ENCODE results near the gene UBE2J2.

The UBE2J2 gene

GRCh38 chr1:1215881-1216605, 57.6 kb downstream of the UBE2J2 start:
- Histone ChIP-seq H4K91ac (ENCODE audit: low read length) (no peak overlapping the region), H3K18ac (ENCODE audit: low read depth in 1 of 2, low read length in 2 of 2) (no peak overlapping the region), H2BK12ac (ENCODE audit: low read length in 2 of 2) (no peak overlapping the region), H2BK120ac (ENCODE audit: low read depth, low read length) (no peak overlapping the region), H2BK5ac (ENCODE audit: low read depth, low read length, poor library complexity, severe bottlenecking) (no peak overlapping the region), H3K9ac (ENCODE audit: low read length) (no peak overlapping the region), H3K9me3 (ENCODE audit: control insufficient read depth, low read length) (no peaks in the 10 kb centered on the region), H3K14ac (ENCODE audit: low read length in 2 of 2) (no peak overlapping the region), H3K4me3 (ENCODE audit: insufficient read depth in 1 of 2, low read depth in 1 of 2, low read length in 2 of 2) (no peak overlapping the region), H4K8ac (ENCODE audit: low read length) (no peak overlapping the region), H3K4ac (ENCODE audit: low read depth in 1 of 2, low read length in 2 of 2) (no peak overlapping the region), H3K23ac (ENCODE audit: low read length in 2 of 2) (no peak overlapping the region), H3K27ac (ENCODE audit: low read length, poor library complexity, severe bottlenecking) (no peak overlapping the region), H3K4me2 (ENCODE audit: low read length, poor library complexity, severe bottlenecking) (no peak overlapping the region), H3K27me3 (ENCODE audit: control insufficient read depth in 1 of 2, insufficient read depth in 1 of 2, low read length in 2 of 2) (no peaks in the 10 kb centered on the region), H3K79me1 (replicated peaks; ENCODE audit: low read length, poor library complexity, severe bottlenecking) (peaks cover 34% of the 10 kb centered on the region), H3K4me1 (ENCODE audit: control insufficient read depth, insufficient read depth, low read depth, low read length) (peaks cover 64% of the 10 kb centered on the region), H2BK15ac (ENCODE audit: low read depth, poor library complexity, severe bottlenecking) (no peak overlapping the region), H2AFZ (ENCODE audit: low read depth, low read length) (no peak overlapping the region), H2AK5ac (ENCODE audit: low read length, severe bottlenecking) (no peak overlapping the region), H3K36me3 (ENCODE audit: control insufficient read depth in 1 of 2, insufficient read depth in 2 of 2, low read depth in 1 of 2, low read length in 2 of 2) (peaks cover 40 to 66% of the 10 kb centered on the region in 2 experiments)
- DNase-seq: no peak
- WGBS: 96% methylated on average over 21 of the region's 21 CpGs

DNA sequence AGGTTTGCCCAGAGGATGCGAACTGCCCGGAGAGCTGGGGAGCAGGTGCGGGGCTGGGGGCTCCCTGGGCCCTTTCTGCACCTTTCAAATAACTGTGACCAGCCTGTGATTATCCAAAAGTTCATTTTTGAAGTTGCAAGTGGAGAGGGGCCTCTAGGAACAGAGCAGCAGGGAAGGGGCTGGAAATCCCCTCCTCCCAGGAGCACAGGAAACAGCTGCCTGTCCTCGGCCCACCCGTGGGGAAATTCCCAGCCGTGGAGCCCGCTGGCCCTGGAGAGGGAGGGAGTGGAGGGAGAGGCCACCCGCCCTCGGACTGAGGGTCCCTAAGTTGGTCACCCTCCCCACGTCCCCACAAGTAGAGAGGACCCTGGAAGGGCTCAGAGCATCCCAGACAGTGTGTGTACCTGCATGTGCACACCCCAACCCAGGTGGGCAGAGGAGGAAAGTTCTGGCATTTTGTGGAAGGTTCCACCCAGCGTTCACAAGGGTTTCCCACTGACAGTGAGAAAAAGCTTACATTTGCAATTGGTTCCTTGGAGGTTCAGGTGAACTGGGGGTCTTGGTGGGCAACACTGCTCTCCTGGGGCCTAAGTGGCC, 58.5 kb downstream of the UBE2J2 start:
- Histone ChIP-seq H3K4me2 (ENCODE audit: low read length, poor library complexity, severe bottlenecking) (no peak overlapping the region), H2BK120ac (ENCODE audit: low read depth, low read length) (no peak overlapping the region), H4K8ac (ENCODE audit: low read length) (no peak overlapping the region), H2BK12ac (ENCODE audit: low read length in 2 of 2) (no peak overlapping the region), H3K4me3 (ENCODE audit: insufficient read depth in 1 of 2, low read depth in 1 of 2, low read length in 2 of 2) (no peak overlapping the region), H3K79me1 (replicated peaks; ENCODE audit: low read length, poor library complexity, severe bottlenecking) (peaks cover 27% of the 10 kb centered on the region), H3K14ac (ENCODE audit: low read length in 2 of 2) (no peak overlapping the region), H3K27me3 (ENCODE audit: control insufficient read depth in 1 of 2, insufficient read depth in 1 of 2, low read length in 2 of 2) (peaks cover 0 to 2% of the 10 kb centered on the region in 2 experiments), H3K23ac (ENCODE audit: low read length in 2 of 2) (no peak overlapping the region), H3K9me3 (ENCODE audit: control insufficient read depth, low read length) (no peaks in the 10 kb centered on the region), H3K9ac (ENCODE audit: low read length) (no peak overlapping the region), H2AK5ac (ENCODE audit: low read length, severe bottlenecking) (peak overlapping the region; percentile 13), H3K4ac (ENCODE audit: low read depth in 1 of 2, low read length in 2 of 2) (no peak overlapping the region), H2BK15ac (ENCODE audit: low read depth, poor library complexity, severe bottlenecking) (no peak overlapping the region), H3K27ac (ENCODE audit: low read length, poor library complexity, severe bottlenecking) (no peak overlapping the region), H3K36me3 (ENCODE audit: control insufficient read depth in 1 of 2, insufficient read depth in 2 of 2, low read depth in 1 of 2, low read length in 2 of 2) (peaks cover 32 to 58% of the 10 kb centered on the region in 2 experiments), H4K91ac (ENCODE audit: low read length) (no peak overlapping the region), H3K18ac (ENCODE audit: low read depth in 1 of 2, low read length in 2 of 2) (no peak overlapping the region), H2BK5ac (ENCODE audit: low read depth, low read length, poor library complexity, severe bottlenecking) (no peak overlapping the region), H3K4me1 (ENCODE audit: control insufficient read depth, insufficient read depth, low read depth, low read length) (peaks cover 63% of the 10 kb centered on the region), H2AFZ (ENCODE audit: low read depth, low read length) (no peak overlapping the region)
- 59% methylated on average over 11 of the region's 11 CpGs for WGBS
- DNase-seq: peak; percentile 40

- no peak within 1 kb of the TSS for H4K8ac ChIP-seq (ENCODE audit: low read length)
- H3K36me3 ChIP-seq (ENCODE audit: control insufficient read depth in 1 of 2, insufficient read depth in 2 of 2, low read depth in 1 of 2, low read length in 2 of 2): peaks cover 29 to 42% of the 10 kb centered on the region in 2 experiments
- peaks cover 16% of the 10 kb centered on the region for H3K79me1 ChIP-seq (replicated peaks; ENCODE audit: low read length, poor library complexity, severe bottlenecking)
- no peak within 1 kb of the TSS for H3K4me3 ChIP-seq (ENCODE audit: insufficient read depth in 1 of 2, low read depth in 1 of 2, low read length in 2 of 2)
- DNase-seq: no peak
- no peak within 1 kb of the TSS for H2AFZ ChIP-seq (ENCODE audit: low read depth, low read length)
- no peak within 1 kb of the TSS for H3K18ac ChIP-seq (ENCODE audit: low read depth in 1 of 2, low read length in 2 of 2)
- 90% methylated on average over 56 of the region's 56 CpGs for WGBS
- no peak within 1 kb of the TSS for H2AK5ac ChIP-seq (ENCODE audit: low read length, severe bottlenecking)
- H3K27me3 ChIP-seq (ENCODE audit: control insufficient read depth in 1 of 2, insufficient read depth in 1 of 2, low read length in 2 of 2): peaks cover 0 to 4% of the 10 kb centered on the region in 2 experiments
- no peak within 1 kb of the TSS for H2BK5ac ChIP-seq (ENCODE audit: low read depth, low read length, poor library complexity, severe bottlenecking)
- H3K4me2 ChIP-seq (ENCODE audit: low read length, poor library complexity, severe bottlenecking): no peak within 1 kb of the TSS
- no peak within 1 kb of the TSS for H2BK120ac ChIP-seq (ENCODE audit: low read depth, low read length)
- H2BK15ac ChIP-seq (ENCODE audit: low read depth, poor library complexity, severe bottlenecking): no peak within 1 kb of the TSS
- no peak within 1 kb of the TSS for H3K4ac ChIP-seq (ENCODE audit: low read depth in 1 of 2, low read length in 2 of 2)
- no peaks in the 10 kb centered on the region for H3K9me3 ChIP-seq (ENCODE audit: control insufficient read depth, low read length)
- H3K9ac ChIP-seq (ENCODE audit: low read length): no peak within 1 kb of the TSS
- H3K14ac ChIP-seq (ENCODE audit: low read length in 2 of 2): no peak within 1 kb of the TSS
- H3K4me1 ChIP-seq (ENCODE audit: control insufficient read depth, insufficient read depth, low read depth, low read length): peaks cover 66% of the 10 kb centered on the region
- no peak within 1 kb of the TSS for H2BK12ac ChIP-seq (ENCODE audit: low read length in 2 of 2)
- no peak within 1 kb of the TSS for H3K27ac ChIP-seq (ENCODE audit: low read length, poor library complexity, severe bottlenecking)
- H4K91ac ChIP-seq (ENCODE audit: low read length): no peak within 1 kb of the TSS
- H3K23ac ChIP-seq (ENCODE audit: low read length in 2 of 2): peak within 1 kb of the TSS in 1 of 2 experiments; percentile 18
These were observed 60.0 kb downstream of the UBE2J2 start, which contains the start of gene TNFRSF4 for GRCh38 chr1:1213345-1214265. Gene TNFRSF4, minus strand, starts transcription at chr1:1214153. Its CDS starts 26 bp downstream, at chr1:1214127.
